K562 (cell line): Measurements from ENCODE around the gene RASIP1. TPM values are rescaled to one million over a fixed set of nuclear protein-coding genes. Genes with fewer than 3 reads are reported as not detected.
A peak's percentile ranks its signal among the peaks of the same experiment; 100 is the strongest.

Experiments used
- MCM3 ChIP-seq: fragments of 450-650 bp; IDR thresholded peaks from 2 replicates; pipeline ENCODE4 v1.6.1; 2016
- MYC ChIP-seq, 2 experiments: fragments of 250-450 bp in 1 of 2; sonication (Bioruptor Pico) in 1 of 2; IDR thresholded peaks; 2 replicates each; pipeline versions ENCODE4 v1.5.1 to v1.6.1; 2012 to 2021; ENCODE audit warnings: low read depth in 2 of 2, borderline replicate concordance in 1 of 2, improper control_type of control experiment in 1 of 2, low read length in 1 of 2, mild to moderate bottlenecking in 1 of 2, moderate library complexity in 1 of 2
- REST ChIP-seq, 2 experiments: fragments of 450-650 bp; formaldehyde crosslinking in 1 of 2; IDR thresholded peaks; 2 replicates each; pipeline versions ENCODE4 v1.4.0 to v1.6.1; 2014 to 2020; ENCODE audit warnings: mild to moderate bottlenecking in 2 of 2, borderline replicate concordance in 1 of 2, low read depth in 1 of 2
- SMARCA4 ChIP-seq: fragments of 450-650 bp; IDR thresholded peaks from 2 replicates; pipeline ENCODE4 v1.6.1; 2016
- TEAD4 ChIP-seq, 2 experiments: sonication (generic) in 1 of 2; formaldehyde crosslinking in 1 of 2; IDR thresholded peaks; 2 replicates each; pipeline versions ENCODE4 v1.6.1 to v1.8.0; 2012 to 2022; ENCODE audit warnings: borderline replicate concordance in 1 of 2, inconsistent platforms in 1 of 2, low read length in 1 of 2, mild to moderate bottlenecking in 1 of 2, missing genetic modification reagents in 1 of 2
- ZNF764 ChIP-seq: fragments of 250-450 bp; sonication (Bioruptor Pico); IDR thresholded peaks from 2 replicates; pipeline ENCODE4 v1.4.0; 2020; ENCODE audit warnings: low read depth, mild to moderate bottlenecking, moderate library complexity
- polyA plus RNA-seq, 8 experiments: library from polyadenylated mRNA; depleted of rRNA in 4 of 8; stranded (reverse) in 5 of 8; unstranded in 3 of 8; fragments of >200 nt; fragmentation: Nextera tagmentation in 2 of 8; fragmentation: Illumina TruSeq in 1 of 8; extraction: Ambion mirVana in 2 of 8; extraction: Trizol in 1 of 8; gene quantifications; 2 replicates each; pipeline versions ENCODE4 v1.2.1 to v1.2.3, GENCODE V29; 2011 to 2014; ENCODE audit warnings: inconsistent platforms in 1 of 8, missing spikeins in 1 of 8
- total RNA-seq, 7 experiments: library from RNA; depleted of rRNA in 6 of 7; stranded (reverse); fragments of >200 nt in 6 of 7; fragmentation: Illumina TruSeq in 2 of 7; extraction: Trizol in 2 of 7; gene quantifications; 2 replicates each; pipeline versions ENCODE4 v1.2.1 to v1.2.3, GENCODE V29; 2011 to 2021; ENCODE audit warnings: low replicate concordance in 1 of 7
- TF ChIP-seq, protein P1 (sequence below): fragments of 450-650 bp; IDR thresholded peaks from 2 replicates; pipeline ENCODE4 v1.6.1; 2017; ENCODE audit warnings: mild to moderate bottlenecking, moderate library complexity
- TF ChIP-seq, protein P2 (sequence below): fragments of 450-650 bp; IDR thresholded peaks from 2 replicates; pipeline ENCODE4 v1.6.1; 2016; ENCODE audit warnings: low read depth

Gene RASIP1
- total and polyA plus RNA-seq, 9 of the 15 experiments (the other 6 are each of a cell fraction or from before 2014, with no cell fraction given), result 0.20 to 4.7 (median 1.5) TPM

- peak; percentile 17; the same call in 1 of the 2 replicates for TF ChIP-seq TEAD4 (IDR thresholded peaks at IDR 0.05; ENCODE audit: low read length)
- no peak for TF ChIP-seq TEAD4 (CRISPR knock-in tag; IDR thresholded peaks at IDR 0.05; ENCODE audit: borderline replicate concordance)
- TF ChIP-seq, protein P1, sequence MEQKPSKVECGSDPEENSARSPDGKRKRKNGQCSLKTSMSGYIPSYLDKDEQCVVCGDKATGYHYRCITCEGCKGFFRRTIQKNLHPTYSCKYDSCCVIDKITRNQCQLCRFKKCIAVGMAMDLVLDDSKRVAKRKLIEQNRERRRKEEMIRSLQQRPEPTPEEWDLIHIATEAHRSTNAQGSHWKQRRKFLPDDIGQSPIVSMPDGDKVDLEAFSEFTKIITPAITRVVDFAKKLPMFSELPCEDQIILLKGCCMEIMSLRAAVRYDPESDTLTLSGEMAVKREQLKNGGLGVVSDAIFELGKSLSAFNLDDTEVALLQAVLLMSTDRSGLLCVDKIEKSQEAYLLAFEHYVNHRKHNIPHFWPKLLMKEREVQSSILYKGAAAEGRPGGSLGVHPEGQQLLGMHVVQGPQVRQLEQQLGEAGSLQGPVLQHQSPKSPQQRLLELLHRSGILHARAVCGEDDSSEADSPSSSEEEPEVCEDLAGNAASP, result no peak
- no peak for TF ChIP-seq MCM3
- peak; percentile 7; the same call in 1 of the 2 replicates for TF ChIP-seq REST (IDR thresholded peaks at IDR 0.05; ENCODE audit: borderline replicate concordance)
- no peak for TF ChIP-seq REST (CRISPR knock-in tag; IDR thresholded peaks at IDR 0.05; ENCODE audit: low read depth)
- TF ChIP-seq SMARCA4, result peak; percentile 15; the same call in 1 of the 2 replicates
- no peak for TF ChIP-seq ZNF764 (CRISPR knock-in tag)
- 0 out of 2 replicates have a peak, but pooled peaks have one; percentile 35 for TF ChIP-seq MYC (IDR thresholded peaks at IDR 0.05; ENCODE audit: low read depth, low read length)
- no peak for TF ChIP-seq MYC (CRISPR knock-in tag; IDR thresholded peaks at IDR 0.05; ENCODE audit: borderline replicate concordance, low read depth)
- TF ChIP-seq, protein P2, sequence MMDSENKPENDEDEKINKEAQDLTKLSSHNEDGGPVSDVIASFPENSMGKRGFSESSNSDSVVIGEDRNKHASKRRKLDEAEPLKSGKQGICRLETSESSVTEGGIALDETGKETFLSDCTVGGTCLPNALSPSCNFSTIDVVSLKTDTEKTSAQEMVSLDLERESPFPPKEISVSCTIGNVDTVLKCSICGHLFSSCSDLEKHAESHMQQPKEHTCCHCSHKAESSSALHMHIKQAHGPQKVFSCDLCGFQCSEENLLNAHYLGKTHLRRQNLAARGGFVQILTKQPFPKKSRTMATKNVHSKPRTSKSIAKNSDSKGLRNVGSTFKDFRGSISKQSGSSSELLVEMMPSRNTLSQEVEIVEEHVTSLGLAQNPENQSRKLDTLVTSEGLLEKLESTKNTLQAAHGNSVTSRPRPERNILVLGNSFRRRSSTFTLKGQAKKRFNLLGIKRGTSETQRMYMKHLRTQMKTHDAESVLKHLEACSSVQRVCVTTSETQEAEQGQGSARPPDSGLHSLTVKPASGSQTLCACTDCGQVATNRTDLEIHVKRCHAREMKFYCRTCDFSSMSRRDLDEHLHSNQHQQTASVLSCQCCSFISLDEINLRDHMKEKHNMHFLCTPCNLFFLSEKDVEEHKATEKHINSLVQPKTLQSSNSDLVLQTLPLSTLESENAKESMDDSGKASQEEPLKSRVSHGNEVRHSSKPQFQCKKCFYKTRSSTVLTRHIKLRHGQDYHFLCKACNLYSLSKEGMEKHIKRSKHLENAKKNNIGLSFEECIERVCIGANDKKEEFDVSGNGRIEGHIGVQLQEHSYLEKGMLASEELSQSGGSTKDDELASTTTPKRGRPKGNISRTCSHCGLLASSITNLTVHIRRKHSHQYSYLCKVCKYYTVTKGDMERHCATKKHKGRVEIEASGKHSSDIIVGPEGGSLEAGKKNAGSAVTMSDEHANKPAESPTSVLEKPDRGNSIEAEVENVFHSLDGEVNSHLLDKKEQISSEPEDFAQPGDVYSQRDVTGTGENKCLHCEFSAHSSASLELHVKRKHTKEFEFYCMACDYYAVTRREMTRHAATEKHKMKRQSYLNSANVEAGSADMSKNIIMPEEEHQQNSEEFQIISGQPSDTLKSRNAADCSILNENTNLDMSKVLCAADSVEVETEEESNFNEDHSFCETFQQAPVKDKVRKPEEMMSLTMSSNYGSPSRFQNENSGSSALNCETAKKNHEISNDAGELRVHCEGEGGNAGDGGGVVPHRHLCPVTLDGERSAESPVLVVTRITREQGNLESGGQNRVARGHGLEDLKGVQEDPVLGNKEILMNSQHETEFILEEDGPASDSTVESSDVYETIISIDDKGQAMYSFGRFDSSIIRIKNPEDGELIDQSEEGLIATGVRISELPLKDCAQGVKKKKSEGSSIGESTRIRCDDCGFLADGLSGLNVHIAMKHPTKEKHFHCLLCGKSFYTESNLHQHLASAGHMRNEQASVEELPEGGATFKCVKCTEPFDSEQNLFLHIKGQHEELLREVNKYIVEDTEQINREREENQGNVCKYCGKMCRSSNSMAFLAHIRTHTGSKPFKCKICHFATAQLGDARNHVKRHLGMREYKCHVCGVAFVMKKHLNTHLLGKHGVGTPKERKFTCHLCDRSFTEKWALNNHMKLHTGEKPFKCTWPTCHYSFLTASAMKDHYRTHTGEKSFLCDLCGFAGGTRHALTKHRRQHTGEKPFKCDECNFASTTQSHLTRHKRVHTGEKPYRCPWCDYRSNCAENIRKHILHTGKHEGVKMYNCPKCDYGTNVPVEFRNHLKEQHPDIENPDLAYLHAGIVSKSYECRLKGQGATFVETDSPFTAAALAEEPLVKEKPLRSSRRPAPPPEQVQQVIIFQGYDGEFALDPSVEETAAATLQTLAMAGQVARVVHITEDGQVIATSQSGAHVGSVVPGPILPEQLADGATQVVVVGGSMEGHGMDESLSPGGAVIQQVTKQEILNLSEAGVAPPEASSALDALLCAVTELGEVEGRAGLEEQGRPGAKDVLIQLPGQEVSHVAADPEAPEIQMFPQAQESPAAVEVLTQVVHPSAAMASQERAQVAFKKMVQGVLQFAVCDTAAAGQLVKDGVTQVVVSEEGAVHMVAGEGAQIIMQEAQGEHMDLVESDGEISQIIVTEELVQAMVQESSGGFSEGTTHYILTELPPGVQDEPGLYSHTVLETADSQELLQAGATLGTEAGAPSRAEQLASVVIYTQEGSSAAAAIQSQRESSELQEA, result no peak
These were observed 62.2 kb downstream of the RASIP1 start (continued) for GRCh38 chr19:48678201-48678600.
